HG03039 (cell line): ENCODE results near the gene GRK4.
"Not testable (repeated sequence)": the region's sequence is repeated elsewhere in the genome, so short reads cannot be mapped to it uniquely, and the experiment has no call there.

Experiments
- ATAC-seq: cut with Tn5 transposase; IDR thresholded peaks from one replicate; pipeline ENCODE4 v1.9.1; 2021; ENCODE audit warnings: mild to moderate bottlenecking, moderate library complexity; ENCODE audit not compliant: unreplicated experiment

Gene GRK4

DNA sequence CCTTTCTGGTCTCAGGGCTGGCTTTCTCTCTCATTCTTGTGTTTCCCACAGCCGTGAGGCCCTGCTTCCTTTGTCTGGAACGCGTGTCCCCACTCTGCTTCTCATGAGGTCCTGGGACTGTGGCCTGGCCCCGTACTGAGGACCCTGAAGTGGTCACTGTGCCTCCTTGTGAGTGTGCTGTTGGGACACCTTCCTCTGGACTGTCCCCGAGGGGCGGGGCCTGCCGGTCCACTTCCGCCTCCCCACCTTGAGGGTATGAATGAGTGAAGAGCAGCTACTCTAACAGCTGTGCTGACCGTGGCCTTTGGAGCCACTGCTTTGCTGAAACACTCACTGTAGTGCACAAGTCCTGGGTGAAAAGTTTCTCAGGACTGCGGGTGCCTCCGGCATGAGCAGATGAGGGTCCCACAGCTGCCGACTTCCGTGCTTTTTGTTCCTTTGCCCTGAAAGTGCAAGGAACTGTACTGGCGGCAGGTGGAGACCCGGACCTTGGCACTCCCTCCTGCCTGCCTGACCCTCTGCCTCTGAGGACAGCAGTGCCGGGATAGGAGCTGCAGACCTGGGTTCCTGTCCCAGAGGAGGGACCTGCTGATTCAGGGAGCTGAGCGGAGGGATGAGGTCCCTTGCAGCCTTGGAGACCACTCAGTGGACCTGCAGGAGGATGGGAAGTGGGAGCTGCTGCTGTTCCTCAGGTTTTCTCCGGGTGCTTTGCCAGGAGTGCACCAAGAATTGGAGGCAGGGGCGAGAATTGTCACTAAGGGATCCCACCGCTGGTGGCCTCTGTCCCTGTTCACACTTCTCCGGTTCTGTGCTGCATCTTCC is 73.0 kb downstream of the GRK4 start:
- ATAC-seq: no peak

DNA sequence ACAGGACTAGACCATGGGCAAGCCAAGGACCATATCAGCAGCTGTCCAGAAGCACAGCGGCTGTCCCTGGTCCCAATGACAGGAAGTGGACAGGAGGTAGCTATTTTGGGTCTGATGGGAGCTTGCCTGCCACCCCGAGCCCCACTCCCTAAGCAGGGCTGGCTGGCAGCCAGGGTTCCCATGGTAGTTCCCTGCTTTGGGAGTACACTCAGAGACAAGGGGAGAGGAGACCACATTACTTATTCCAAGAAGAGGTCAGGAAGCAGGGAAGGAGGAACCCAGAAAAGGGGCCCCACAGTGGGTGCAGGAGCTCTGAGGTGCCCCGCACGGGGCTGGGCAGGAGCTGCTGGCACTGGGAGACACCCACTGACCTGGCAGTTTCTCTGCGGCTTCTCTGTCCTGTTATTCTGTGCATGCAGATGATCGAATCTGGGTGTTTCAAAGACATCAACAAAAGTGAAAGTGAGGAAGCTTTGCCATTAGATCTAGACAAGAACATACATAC is 74.6 kb downstream of the GRK4 start:
- no peak for ATAC-seq

DNA sequence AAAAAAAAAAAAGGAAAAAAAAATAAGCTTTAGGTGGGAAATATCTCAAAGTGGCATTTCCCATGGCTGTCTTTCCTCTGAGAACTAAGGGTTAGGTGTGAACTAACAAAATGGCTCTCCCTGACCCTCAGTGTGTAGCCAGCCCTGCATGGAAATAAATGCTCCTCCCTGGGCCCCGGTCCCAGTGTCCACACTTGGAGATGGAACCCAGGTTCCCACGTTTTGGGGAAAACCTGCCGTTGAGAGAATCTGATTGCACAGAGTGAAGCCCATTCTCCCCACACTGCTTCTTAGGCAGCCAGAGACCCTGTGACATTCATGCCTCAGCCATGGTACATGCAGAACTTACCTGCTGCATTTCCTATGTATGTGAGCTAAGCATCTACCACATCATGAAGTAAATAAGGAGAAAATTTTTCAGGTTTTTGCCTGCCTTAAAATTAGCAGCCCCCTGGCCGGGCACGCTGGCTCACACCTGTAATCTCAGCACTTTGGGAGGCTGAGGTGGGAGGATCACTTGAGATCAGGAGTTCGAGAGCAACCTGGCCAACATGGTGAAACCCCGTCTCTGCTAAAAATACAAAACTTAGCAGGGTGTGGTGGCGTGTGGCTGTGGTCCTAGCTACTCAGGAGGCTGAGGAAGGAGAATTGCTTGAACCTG is 76.5 kb downstream of the GRK4 start:
- ATAC-seq: no peak

DNA sequence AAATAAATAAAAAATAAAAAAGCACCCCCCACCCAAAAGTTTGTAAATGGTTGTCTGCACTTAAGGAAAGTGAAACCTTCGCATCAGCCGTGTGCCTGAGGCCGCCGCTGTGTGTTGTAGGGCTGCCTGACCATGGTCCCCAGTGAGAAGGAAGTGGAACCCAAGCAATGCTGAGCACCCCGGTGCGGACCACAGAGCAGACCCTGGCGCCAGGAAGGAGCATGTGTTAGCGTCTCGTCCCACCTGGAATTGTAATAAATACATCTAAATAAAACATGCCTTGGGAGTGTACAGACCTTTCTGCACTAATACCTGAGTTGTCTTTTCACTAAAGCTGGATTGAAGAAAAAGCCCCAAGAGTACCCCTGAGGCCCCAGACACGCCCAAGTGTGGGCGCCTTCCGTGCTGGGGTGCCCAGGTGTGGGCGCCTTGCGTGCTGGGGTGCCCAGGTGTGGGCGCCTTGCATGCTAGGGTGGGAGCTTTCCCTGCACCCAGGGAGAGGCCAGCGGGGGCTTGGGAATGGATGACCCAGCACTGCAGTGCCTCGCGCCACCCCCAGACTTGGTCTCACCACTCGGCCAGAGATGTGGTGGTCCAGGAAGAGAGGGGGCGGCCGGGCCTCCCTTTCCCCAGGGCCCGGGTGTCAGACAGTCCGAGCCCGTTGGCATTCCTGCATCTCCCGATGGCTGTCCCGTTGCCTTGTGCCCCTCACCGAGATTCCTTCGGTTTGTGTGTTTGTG is 77.3 kb downstream of the GRK4 start:
- ATAC-seq: no peak

DNA sequence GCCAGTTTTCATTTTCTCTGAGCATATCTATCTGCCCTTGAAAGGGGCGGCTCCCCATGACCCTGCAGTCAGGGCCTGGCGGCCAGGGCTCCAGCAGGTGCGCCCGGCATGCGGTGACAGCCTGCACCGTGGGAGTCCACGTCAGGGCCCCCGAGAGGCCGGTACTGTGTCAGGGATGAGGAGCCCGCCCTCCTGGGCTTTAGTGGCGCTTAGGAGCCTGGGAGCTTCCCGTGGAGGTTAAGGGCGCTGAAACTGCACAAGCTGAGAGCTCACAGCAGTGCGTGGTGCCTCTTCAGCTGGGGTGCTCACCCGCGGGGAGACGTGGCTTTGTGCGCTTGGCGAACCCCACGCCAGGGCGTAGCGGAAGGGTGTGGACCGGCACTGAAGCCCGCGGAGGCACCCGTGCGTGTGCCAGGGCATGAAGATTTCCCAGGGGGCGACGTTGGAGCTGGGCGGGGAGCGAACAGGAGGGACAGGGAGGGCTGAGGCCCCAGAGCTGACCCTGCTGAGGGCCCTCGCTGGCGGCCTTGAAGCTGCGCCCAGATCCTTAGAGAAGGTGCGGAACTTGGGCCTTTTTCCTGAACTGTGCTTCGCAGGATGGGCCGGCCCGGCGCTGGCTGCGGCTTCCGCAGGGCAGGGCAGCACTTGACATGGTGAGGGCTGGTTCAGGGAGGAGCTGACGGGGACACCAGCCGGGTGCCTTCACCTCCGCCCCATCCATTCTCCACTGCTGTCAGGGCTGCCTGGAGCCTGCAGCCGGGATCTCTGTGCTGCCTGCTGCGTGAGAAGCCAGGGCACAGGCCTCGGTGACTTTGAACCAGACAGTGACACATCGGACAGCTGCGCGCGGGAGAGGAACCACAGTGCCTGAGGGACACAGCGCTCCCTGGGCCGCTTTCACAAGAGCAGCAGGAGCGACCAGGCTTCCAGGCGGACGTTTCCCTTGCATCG is 78.1 kb downstream of the GRK4 start:
- ATAC-seq: no peak

DNA sequence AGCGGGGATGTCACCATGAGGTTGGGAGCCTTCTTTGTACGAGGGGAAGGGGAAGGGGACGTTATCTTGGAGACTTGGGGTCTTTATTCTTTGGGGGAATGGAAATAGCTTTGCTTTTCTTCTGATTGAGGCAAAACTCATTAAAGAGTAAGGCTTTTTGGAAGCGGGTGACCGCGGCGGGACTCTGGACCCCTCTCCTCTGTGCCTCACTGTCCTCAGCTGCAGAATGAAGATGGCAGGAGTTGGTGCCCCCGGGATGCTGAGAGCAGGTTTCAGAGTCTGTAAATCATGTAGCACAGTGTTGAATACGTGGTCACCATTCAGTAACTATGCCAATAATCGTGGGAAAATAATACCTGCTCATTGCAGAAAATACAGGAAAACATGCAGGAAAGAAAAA is 78.9 kb downstream of the GRK4 start:
- no peak for ATAC-seq

DNA sequence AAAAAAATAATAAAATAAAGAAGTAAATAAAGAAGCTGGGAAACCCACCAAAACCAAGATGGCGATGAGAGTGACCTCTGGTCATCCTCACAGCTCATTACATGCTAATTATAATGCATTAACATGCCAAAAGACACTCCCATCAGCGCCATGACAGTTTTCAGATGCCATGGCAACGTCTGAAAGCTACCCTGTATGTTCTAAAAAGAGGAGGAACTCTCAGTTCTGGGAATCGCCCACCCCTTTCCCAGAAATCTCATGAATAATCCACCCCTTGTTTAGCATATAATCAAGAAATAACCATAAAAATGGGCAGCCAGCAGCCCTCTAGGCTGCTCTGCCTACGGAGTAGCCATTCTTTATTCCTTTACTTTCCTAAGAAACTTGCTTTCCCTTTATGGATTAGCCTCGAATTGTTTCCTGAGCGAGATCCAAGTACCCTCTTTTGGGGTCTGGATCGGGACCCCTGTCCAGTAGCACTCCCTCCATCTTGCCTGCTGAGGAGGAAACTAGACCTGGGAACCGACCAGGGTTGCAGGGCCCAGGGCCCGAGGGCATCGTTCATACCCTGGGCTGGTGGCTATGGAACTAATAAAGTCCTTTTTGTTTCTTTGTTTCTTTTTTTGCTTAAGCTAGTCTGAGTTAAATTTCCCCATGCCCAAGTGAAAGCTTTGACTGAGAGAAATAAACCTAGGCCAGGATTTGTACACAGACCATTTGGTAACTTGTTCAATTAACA is 80.1 kb downstream of the GRK4 start:
- ATAC-seq: no peak

DNA sequence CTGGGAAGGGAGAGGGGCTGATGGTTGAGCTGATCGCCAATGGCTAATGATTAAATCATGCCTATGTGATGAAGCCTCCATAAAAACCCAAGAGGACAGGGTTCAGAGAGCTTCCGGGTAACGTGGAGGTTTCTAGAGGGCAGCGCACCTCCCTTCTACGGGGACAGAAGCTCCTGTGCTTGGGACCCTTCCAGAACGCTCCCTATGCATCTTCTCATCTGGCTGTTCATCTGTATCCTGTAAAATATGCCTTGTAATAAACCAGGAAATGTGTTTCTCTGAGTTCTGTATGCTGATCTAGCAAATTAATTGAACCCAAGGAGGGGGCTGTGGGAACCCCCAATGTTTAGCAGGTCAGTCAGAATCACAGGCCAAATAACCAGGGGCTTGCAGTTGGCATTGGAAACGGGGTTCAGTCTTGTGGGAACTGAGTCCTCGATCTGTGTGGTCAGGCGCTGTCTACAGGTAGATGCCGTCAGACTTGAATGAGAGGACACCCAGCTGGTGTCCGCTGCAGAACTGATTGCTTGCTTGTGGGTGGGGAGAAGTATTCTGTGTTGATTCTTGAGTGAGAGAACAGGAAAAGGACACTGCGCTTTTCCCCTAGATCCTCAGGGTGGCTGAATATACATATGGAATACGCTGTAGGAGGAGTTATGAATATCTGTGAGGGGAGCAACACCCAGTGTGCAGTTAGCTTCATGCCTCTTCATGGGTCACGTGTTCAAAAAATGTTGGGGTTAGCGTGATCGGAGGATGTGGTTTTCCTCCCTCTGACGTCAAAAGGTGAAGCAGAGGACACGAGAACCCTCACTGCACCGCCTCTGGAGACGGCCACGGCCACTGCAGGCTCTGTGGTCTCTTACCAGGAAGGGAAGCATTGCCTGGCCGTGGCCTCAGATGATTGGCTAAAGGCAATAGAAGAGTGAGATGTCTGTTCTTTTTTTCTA is 81.8 kb downstream of the GRK4 start:
- no peak for ATAC-seq

DNA sequence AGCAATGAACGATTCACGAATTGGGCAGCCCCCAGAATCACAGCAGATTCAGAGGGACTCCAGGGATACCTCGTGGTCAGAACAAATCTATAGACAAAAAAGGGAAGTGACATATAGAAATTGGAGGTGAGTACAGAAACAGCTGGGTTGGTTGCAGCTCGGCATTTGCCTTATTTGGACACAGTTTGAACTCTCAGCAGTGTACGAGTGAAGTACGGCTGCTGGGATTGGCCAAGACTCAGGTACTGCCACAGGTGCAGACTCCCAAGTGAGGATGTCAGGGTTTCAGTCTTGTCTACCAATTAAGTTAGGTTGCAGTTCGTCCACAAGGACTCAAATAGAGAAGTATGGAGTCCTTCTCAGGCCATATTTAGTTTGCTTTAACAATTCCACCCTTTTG is 82.8 kb downstream of the GRK4 start:
- no peak for ATAC-seq

DNA sequence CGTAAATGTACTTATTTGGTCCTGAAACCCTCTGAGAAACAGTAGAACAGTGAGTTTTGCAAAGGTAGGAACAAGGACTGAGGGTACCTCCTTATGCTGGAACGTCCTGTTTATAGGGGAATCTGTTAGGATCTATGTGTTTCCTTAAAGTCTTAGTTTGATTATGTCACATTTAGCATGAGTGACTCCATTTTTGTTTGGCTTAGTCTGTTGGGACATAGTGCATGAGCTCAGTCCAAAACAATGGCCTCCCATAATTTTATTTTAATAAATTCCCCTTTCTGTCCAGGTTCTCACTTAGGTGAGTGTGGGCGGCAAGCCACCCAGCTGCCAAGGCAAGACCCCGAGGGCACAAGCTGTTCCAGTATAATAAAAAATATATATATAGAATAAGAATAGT is 83.3 kb downstream of the GRK4 start:
- no peak for ATAC-seq

DNA sequence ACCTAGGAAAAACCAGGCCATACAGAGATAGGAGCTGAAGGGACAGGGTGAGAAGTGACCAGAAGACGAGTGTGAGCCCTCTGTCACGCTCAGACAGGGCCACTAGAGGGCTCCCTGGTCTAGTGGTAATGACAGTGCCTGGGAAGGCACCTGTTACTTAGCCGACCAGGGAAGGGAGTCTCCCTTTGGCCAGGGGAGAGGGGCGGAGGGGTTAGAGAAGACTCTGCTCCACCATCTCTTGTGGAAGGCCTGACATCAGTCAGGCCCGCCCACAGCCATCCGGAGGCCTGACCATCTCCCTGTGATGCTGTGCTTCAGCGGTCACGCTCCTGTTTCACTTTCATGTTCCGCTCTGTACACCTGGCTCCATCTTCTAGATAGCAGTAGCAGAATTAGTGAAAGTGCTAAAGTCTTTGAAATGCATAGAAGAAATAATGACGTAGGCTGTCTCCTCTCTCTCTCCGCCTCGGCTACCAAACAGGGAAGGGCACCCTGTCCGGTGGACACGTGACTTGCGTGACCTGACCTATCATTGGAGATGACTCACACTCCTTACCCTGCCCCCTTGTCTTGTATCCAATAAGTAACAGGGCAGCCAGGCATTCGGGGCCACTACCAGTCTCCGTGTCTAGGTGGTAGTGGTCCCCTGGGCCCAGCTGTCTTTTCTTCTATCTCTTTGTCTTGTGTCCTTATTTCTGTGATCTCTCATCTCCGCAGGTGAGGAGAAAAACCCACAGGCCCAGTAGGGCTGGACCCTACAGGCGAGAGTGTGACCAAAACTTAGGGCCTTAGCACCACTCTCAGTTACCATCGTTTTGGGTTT is 84.3 kb downstream of the GRK4 start:
- peak; percentile 86 for ATAC-seq

DNA sequence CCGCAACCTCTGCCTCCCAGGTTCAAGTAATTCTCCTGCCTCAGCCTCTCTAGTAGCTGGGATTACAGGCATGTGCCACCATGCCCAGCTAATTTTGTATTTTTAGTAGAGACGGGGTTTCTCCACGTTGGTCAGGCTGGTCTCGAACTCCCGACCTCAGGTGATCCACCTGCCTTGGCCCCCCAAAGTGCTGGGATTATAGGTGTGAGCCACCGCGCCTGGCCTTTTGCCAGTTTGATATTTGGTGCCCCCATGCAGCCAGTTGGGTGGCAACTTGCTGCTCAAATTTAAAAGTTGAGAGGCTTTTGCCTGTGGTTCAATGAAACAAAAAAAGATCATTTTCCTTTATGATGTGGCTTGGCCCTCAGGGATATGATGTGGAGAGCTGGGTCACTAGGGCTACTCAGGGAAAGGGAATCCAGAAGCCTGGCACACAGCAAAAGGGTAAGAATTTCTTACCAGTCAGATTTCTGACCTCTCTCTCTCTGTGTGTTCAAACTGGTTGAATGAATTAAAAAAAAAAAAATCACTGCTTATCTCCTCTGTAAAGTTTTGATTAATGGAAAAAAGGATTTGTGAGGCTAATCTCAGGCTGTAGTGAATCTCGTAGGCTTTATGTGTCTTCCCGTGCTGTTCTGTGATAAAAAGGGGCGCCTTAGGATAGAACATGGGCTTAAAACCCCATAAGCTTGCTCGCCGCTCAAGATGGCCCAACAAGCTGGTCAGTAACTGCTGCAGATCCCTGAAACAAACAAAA is 87.9 kb downstream of the GRK4 start:
- not testable (repeated sequence) for ATAC-seq

DNA sequence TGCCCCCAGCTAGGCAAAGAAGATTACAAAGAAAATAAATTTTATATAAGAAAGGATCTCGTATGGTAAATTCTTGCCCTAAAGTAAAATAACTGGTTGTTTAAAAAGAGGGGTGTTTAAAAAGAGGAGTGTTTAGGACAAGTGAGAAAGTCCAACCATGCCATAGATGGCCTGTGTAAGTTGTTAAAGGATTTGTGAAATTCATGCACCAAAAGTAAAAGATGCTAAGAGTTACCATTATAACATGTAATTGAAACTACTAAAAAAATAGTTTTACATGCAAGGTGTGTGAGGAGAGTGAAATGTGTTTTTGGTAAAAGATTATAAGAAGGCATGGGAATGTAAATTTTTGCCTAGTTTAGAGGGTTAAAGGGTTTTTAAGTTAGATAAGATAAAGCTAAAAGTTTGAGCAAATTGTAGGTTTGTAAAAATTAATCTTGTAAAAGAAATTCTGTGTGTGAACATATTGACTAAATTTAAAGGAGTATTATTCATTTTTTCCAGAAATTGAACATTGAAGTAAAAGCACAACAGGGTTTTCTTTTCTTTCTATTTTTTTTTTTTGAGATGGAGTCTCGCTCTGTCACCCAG is 90.9 kb downstream of the GRK4 start:
- no peak for ATAC-seq

DNA sequence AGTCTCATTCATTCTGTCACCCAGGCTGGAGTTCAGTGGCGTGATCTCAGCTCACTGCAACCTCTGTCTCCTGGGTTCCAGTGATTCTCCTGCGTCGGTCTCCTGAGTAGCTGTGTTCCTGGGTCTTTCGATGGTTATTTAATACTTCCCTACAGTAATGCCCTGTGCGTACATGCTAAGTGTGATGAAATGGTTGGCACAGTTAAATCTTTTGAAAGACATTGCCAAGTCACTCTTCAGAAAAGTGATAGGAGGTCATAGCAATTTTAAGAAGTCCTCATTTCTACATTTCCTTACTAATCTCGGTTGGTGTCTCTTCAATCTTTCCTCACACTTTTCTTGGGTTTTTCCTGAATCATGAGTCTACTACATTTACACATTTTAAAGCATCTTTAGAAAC is 96.6 kb downstream of the GRK4 start:
- ATAC-seq: no peak

DNA sequence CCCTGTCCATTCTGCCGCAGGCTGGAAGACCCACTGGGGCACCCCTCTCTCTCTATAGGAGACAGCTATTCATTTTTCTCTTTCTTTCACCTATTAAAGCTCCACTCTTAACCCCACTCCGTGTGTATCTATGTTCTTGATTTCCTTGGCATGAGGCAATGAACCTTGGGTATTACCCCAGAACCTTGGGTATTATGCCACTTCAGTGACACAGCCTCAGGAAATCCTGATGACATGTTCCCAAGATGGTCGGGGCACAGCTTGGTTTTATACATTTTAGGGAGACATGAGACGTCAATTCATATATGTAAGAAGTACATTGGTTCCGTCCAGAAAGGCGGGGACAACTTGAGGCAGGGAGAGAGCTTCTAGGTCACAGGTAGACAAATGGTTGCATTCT is 97.6 kb downstream of the GRK4 start:
- ATAC-seq: no peak

DNA sequence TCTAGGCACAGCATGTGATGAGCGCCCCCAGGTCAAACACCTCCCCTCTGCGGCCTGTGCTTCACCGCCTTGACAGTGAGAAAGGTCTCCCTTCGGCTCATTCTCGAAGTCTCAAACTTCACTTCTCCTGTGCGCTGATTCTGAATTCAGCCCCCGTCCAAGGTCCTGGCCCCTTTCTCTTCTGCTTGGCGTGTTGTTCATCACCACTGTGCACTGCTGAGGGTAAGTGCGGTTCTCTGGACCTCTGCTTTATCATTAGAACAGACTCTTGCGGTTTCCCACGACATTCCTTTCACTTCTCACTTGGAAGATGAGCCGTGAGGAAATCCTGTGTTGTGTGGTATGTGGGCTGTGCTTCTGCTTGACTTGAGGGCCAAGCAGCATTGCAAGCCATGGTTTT is 99.1 kb downstream of the GRK4 start:
- ATAC-seq: no peak

DNA sequence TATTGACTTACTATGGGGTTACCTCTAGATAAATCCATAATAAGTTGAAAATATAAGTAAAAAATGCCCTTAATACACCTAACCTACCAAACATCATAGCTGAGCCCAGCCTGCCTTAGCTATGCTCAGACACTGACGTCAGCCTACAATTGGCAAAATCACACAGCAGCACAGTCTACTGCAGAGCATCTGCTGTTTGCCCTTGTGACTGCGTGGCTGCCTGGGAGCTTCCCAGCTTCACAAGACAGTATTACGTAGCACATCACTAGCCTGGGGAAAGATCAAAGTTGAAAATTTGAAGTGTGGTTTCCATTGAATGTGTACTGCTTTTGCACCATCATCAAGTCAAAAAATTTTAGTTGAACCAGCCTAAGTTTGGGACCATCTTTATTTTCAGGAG is 102.2 kb downstream of the GRK4 start:
- no peak for ATAC-seq
